GM21529 (cell line): ENCODE results near the gene PABPN1L.

Experiments
- ATAC-seq: cut with Tn5 transposase; IDR thresholded peaks from one replicate; pipeline ENCODE4 v1.9.1; 2021; ENCODE audit not compliant: unreplicated experiment

The PABPN1L gene

DNA sequence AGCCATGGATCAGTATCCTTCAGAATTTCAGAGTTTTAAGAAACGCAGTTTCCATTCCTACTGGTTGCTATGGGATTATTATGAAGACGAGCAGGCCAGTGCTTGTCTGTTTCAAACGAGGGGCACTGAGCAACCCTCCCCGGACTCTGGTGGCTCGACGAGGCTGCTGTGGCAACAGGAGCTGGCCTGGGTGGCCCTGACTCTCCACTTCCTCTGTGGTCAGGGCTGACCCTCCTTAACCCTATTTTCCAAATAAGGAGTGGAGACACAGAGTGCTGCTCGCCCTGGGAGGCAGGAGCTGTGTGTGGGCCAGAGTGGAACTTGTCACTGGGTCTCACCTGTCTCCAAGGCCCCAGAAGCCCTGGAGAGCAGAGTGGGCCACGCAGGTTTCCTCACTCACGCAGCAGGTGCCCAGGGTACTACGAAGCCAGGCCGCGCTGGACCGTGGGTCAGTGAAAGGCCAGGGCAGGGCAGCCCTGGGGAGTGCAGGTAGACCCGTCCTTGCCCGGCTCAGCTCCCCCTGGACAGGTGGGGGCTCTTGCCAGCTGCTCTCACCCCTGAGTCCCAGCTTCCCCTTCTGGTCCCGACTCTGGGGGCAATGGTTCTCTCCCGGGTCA is 13.0 kb downstream of the PABPN1L start:
- no peak for ATAC-seq

DNA sequence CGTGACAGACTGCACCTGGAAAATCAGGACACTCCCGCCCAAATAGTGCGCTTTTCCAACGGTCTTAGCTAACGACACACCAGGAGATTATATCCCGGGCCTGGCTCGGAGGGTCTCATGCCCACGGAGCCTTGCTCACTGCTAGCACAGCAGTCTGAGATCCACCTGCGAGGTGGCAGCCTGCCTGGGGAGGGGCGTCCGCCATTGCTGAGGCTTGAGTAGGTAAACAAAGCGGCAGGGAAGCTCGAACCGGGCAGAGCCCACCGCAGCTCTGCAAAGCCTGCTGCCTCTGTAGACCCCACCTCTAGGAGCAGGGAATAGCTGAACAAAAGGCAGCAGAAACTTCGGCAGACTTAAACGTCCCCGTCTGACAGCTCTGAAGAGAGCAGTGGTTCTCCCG is 14.8 kb downstream of the PABPN1L start:
- no peak for ATAC-seq

- no peak for ATAC-seq
Measured at GRCh38 chr16:88850531-88851199, 15.8 kb downstream of the PABPN1L start.

DNA sequence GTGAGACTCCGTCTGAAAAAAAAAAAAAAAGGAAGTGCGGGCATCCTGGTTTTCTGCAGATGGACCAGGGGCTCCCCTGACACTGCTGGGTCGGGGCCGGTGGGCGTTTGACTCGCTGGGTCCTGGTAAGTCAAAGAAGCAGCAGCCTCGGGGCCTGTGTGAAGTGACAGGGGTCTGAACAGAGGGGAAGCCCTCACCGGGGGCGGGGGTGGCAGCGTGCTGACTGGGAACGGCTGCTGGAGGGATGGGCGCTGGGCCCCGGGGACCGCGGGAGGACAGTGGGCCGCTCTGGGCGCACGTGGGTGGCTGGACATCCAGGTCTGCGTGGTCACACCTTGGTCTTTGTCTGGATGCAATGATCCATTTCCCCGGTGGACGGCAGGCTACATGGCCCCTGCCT is 17.9 kb downstream of the PABPN1L start:
- no peak for ATAC-seq

- no peak for ATAC-seq
Measured at GRCh38 chr16:88847654-88848053, 18.8 kb downstream of the PABPN1L start.

DNA sequence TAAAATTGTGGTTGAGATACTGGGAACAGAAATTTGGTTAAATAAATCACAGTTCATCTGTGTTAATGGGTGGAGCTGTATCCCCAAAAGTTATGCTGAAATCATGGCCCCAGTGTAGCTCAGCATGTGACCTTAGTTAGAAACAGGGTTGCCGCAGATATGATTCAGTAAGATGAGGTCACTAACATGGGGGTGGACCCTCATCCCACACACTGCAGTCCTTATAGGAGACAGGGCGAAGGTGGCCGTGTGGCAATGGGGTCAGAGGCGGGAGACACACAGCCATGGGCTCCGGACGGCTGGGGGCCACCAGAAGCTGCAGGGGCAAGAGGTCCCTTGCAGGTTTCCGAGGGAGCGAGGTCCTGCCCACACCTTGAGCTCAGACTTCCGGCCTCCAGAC is 20.4 kb downstream of the PABPN1L start:
- no peak for ATAC-seq

- ATAC-seq, result no peak
Measured at GRCh38 chr16:88844419-88845036, 21.9 kb downstream of the PABPN1L start.

DNA sequence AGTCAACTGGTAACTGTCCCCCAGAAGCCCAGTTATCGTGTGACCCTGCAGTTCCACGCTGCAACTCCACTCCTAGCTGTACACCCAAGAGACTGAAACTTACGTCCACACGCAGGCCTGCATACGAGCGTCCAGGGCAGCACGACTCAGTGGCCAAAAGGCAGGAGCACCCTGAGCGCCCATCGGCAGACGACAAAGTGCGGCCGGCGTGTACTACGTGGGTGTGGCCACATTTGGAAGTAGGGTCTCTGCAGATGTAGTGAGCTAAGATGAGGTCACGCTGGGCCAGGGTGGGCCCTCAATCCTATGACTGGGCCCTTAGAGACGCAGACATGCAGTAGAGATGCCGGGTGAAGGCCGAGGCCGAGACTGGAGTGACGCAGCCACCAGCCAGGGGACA is 23.2 kb downstream of the PABPN1L start:
- no peak for ATAC-seq

DNA sequence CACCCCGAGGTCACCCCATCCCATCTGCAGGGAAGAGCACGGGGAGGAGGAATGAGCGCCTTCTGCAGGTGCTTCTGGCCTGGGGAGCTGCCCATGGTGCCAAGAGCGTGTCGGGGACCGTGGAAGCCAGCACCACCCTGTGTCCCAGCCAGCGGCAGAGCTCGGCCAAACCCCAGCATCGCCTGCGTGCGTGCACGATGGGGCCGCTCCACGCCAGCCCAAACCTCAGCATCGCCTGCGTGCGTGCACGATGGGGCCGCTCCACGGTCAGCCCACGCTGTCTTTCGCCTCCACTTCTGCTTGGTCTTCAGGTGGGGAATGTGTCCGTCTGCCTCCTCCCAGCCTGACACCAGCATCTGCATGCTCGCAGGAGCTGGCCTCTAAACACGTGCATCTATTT is 23.7 kb downstream of the PABPN1L start:
- ATAC-seq, result no peak

- ATAC-seq, result no peak
Measured at GRCh38 chr16:88842308-88842756, 24.1 kb downstream of the PABPN1L start.

DNA sequence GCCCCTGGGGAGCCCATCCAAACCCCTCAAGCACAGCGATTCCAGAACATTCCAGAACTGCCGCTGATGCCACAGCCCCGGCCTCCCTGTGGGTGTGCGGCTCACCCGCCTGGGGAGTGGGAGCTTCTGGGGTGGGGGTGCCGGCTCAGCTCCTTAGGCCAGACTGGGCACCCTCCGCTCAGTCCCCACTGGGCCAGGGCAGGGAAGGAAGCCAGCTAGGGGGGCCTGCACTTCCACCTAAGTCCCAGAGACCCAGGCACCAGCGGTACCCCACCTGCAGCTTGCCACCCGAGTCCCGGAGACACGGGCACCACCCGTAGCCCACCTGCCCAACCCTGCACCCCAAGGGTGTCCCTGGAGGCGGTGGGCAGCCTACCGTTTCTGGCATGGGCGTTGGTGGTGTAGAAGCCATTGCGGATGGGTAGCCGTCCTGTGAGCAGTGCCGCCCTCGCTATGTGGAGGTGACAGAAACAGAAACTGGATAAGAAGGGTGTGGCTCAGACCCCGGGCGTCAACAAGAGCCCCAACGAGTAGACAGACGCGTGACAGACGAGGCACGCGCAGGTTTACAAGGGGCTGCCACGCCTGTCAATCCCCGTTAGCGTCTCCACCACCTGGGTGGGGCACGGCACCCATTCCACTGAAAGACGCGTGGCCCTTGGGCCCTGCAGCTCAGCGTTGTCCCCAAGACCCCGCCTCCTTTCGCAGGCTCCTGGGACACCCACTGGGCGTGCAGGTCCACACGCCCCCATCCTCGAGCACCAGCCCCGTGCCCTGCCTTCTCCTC is 24.7 kb downstream of the PABPN1L start:
- no peak for ATAC-seq

GRCh38 chr16:88840600-88841215 is 25.8 kb downstream of the PABPN1L start:
- no peak for ATAC-seq

GRCh38 chr16:88839745-88840599 is 26.5 kb downstream of the PABPN1L start:
- ATAC-seq, result no peak

- no peak for ATAC-seq
Measured at GRCh38 chr16:88839026-88839529, 27.4 kb downstream of the PABPN1L start.

GRCh38 chr16:88838566-88838965 is 27.9 kb downstream of the PABPN1L start:
- ATAC-seq, result no peak

- no peak for ATAC-seq
Measured at GRCh38 chr16:88837806-88838205, 28.7 kb downstream of the PABPN1L start.

- ATAC-seq, result no peak
Measured at GRCh38 chr16:88836791-88837190, 29.7 kb downstream of the PABPN1L start.

GRCh38 chr16:88835818-88836217 is 30.6 kb downstream of the PABPN1L start:
- ATAC-seq, result no peak

GRCh38 chr16:88835383-88835782 is 31.1 kb downstream of the PABPN1L start:
- ATAC-seq, result no peak

DNA sequence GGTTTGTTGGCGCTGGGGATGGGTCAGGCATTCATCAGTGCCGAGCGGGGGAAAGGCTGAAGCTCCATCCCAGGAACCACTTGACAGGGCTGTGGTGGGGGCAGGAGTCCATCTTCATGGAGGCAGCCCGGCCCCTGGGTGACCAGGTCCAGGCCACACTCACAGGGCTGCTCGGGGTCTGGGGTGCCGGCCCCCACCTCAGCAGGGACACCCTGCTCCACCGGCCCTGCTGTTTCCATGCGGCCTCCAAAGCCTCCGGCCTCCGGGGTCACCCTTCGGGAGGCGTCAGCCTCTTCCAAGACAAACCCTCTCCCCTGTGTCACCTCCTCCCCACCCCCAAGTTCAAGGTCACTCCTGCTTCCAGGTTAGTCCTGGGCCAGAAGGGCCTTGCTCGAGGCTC is 31.8 kb downstream of the PABPN1L start:
- no peak for ATAC-seq
